HG02884 (cell line): ENCODE data around the gene BCAR3.
"Not testable (repeated sequence)": the region's sequence is repeated elsewhere in the genome, so short reads cannot be mapped to it uniquely, and the experiment has no call there.

Experiments used
- ATAC-seq: cut with Tn5 transposase; IDR thresholded peaks from one replicate; pipeline ENCODE4 v1.9.1; 2021; ENCODE audit warnings: mild to moderate bottlenecking, moderate library complexity; ENCODE audit not compliant: unreplicated experiment

BCAR3 gene

GRCh38 chr1:93671099-93671621 lies 10.5 kb downstream of the BCAR3 start:
- ATAC-seq = no peak

DNA sequence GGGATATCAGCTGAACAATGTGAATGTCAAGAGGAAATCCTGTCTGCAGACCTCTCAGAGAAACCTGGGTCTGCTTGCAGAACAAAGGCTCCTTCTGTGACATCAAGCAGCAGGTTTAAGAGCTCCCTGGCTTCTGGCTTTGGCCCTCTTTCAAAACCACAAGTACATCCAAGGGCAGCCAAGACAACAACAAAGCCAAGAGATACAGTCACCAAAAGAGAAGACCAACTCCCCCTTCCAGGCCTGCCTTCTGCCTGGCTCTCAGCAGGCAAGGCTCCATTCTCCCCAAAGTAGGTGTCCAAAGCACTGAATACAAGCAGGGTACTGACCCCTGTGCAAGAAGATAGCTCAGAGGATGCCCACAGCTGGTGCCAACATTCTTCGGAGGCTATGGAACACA lies 11.5 kb downstream of the BCAR3 start:
- no peak for ATAC-seq

- no peak for ATAC-seq
Observed at GRCh38 chr1:93669369-93669768, 12.3 kb downstream of the BCAR3 start.

DNA sequence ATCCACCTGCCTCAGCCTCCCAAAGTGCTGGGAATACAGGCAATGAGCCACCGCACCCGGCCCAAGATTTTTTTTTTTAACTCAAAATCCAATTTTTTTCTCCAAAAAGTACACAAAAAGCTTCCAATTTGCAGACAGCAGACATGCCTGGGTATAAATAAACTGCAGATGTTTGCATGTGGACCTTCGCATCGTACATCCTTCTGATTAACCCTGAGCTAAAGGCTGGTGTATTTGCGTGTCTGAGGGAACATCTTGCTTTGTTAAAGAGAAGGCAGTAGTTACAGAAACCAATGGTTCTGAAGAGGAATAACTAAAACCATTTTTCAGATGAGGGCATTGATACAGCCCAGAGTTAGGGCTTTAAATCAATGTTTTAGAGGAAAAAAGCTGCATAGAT lies 12.7 kb downstream of the BCAR3 start:
- ATAC-seq = no peak

GRCh38 chr1:93668121-93668520 lies 13.5 kb downstream of the BCAR3 start:
- no peak for ATAC-seq

- ATAC-seq = no peak
Observed at GRCh38 chr1:93667642-93668041, 14.0 kb downstream of the BCAR3 start.

DNA sequence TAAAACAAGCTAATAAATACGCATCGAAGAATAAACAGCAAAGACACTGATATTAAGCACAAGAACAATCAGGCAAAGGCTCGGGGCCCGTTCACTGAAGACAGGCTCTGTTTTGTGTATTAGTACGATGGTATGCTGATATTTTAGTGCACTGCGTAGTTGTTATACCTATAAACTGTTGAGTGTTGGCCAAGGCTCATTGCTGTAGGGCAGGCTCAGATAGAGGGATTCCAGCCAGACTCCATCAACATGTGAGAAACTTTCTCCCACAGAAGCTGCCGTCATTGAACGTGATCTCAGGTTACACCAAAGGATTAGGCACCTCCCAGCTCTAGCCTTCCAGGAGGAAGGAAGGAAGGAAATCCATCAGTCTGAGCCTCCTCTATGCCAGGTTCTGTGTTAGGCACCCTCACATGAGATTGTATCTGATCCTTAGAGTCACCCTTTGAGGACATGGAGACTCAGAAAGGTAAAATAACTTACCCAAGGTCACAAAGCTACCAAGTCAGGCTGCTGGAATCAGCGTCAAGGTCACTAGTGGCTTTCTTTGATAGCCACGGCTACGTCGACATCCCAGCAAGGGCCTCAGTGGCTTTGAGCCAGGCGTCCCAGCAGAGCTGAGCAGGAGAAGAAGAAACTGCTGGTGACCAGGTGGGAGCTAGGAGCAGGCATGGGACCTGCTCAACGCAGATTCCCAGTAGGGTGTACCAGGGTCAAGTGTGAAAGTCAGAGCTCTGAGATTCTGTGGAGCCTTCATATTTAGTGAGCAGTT lies 14.8 kb downstream of the BCAR3 start:
- ATAC-seq = no peak

DNA sequence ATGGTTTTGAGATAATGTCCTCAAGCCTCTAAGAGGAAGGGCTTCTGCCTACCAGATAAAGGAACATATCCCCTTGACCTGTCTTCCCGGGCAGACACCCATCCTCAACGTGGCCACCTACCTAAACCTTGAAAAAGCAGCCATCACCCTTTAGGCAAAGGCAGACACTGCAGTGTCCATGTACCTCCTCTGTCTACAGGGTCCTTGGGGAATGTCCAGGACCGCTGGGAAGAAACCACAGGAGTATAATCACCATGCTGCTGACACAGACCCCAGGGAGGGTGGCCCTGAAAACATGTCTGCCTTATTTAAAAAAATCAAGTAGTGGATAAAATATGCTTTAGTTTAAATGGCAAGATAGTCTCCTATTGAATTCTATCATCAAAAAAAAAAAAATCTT lies 16.6 kb downstream of the BCAR3 start:
- ATAC-seq = no peak

DNA sequence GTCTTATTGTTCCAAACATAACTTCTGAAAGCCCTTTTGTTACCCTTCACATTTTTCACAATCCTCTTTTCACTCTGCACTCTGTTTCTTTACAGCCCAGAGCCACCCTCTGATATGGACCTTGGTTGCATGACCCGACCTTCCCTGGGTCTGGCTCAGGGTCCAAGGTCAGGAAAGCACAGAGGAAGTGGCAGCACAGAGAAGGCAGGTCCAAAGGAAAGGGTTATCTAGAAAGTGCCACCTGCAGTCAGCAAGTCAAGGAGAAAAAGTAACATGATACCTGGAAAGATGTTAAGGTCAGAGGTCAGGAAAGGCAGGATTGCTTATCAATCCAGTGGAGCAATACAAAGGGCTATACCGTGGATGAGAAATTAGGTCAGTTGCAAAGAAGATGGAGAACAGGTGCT lies 18.4 kb downstream of the BCAR3 start:
- ATAC-seq = no peak

GRCh38 chr1:93662481-93663207 lies 19.0 kb downstream of the BCAR3 start:
- ATAC-seq = no peak

GRCh38 chr1:93661829-93662474 lies 19.7 kb downstream of the BCAR3 start:
- ATAC-seq = no peak

DNA sequence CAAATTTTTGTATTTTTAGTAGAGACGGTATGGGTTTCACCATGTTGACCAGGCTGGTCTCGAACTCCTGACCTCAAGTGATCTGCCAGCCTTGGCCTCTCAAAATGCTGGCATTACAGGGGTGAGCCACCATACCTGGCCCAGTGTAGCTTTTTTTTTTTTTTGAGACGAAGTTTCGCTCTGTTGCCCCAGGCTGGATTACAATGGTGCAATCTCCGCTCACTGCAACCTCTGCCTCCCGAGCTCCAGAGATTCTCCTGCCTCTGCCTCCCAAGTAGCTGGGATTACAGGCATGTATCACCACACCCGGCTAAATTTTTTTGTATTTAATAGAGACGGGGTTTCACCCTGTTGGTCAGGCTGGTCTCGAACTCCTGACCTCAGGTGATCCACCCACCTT lies 20.3 kb downstream of the BCAR3 start:
- ATAC-seq = not testable (repeated sequence)

- ATAC-seq = no peak
Observed at GRCh38 chr1:93659822-93660503, 21.7 kb downstream of the BCAR3 start.

DNA sequence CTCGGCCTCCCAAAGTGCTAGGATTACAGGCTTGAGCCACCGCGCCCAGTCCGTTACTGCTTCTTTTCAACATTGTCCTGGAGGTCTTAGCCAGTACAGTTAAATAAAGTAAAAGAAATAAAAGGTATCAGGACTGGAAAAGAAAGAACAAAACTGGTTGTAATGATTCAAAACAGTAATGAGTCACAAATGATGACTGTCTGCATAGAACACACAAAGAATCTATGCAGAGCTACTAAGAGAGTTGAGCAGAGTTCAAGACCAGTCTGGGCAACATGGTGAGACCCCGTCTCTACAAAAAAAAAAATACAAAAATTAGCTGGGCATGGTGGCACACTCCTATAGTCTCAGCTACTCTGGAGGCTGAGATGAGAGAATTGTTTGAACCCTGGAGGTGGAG lies 23.4 kb downstream of the BCAR3 start:
- ATAC-seq = no peak

DNA sequence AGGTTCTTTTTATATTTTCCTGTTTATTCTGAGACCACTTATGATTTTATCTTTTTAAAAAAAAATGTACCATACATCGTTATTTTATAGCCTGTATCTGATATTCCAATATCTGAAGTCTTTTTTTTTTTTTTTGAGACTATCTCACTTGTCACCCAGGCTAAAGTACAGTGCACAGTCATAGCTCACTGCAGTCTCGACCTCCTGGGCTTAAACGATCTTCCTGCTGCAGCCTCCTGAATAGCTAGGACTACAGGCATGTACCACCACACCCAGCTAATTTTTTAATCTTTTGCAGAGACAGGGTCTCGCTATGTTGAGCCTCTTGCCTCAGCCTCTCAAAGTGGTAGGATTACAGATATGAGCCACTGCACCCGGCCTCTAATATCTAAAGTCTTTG lies 25.1 kb downstream of the BCAR3 start:
- no peak for ATAC-seq

DNA sequence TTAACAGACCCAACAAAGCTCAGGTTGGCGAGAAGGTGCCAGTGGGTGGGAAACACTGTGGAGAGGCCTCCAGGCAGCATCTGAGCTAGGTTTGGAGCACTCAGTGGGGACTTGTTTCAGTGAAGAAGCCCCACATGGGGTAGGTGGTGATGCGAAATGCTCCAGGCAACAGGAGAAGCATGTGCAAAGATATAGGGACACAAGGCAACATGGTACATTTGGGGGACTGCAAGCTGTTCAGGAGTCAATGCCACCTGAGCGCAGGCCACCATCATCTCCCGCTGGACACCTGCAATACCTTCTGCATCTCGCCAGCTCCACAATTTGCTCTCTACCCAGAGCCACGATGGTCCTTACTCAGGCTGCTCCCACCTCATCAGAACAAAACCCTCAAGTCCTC lies 28.0 kb downstream of the BCAR3 start:
- ATAC-seq = no peak

DNA sequence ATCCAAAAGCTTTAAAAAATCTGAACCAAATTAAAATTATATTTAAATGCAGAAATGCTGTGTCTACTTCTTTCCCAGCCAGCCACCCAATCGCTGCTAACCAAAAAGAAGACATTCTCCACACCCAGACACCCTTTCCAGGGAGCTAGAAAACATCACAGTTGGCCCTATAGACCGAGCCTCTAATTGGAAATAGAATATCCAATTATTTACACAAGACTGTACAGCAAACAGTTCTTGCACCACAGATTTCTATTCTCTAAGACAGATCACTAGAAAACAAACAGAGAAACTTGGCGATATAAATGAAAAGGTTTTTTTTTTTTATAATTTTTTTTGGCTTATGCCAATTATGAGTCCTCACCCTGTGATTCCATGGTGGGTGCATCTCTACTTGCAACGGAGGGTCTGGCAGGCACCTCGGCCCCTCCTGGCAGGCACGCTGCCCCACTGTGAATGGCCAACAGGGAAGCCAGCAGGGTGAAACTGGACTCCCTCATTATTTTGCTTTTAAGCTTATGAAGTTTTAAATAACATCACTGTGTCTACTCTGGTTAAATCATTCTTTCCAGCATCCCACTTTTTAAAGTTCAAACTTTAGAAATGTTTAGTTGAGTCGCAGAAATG lies 29.2 kb downstream of the BCAR3 start:
- no peak for ATAC-seq

DNA sequence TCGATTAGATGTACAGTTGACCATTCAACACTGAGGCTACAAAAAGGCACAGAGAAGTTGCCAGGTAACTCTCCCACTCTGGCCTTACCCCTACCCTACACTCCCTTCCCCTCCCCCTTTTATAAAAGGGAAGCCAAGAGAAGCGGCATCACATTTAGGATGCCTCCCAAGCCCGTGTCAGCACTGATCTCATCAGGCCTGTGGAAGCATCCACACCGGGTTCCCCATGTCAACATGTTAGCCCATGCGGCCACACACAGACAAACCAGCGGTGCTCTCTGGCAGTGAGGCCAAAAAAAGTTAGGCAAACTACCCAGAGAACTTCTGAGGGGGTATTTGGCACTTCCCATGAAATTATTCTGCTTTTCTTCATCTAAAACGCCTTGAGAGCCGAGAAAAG lies 29.9 kb downstream of the BCAR3 start:
- ATAC-seq = no peak

- not testable (repeated sequence) for ATAC-seq
Observed at GRCh38 chr1:93650159-93650558, 31.5 kb downstream of the BCAR3 start.

DNA sequence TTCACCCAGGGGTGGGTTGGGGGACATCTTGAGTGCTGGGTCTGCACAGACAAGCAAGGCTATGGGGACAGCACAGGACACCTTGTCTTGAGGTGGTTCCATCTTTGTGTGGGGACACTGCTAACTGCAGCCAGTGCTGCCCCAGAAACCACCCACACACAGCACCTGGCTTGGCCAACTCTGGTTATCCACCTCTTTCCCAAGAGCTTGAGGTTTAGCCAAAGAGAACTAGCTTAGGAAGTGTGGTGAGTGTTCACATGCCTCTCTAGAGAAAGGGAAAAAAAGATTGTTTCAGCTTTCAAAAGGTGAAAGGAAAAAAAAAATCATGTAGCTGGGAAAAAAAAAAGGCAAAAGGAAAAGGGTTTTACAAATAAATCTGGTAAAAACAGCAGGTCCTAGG lies 32.4 kb downstream of the BCAR3 start:
- ATAC-seq = no peak

GRCh38 chr1:93648656-93649055 lies 33.0 kb downstream of the BCAR3 start:
- no peak for ATAC-seq
